WTC11 (cell line): ENCODE measurements around the gene ABHD15. TPM values are rescaled to one million over a fixed set of nuclear protein-coding genes. Genes with fewer than 3 reads are reported as not detected.

Source experiments
- AR ChIP-seq: fragments of 250-450 bp; sonication (Bioruptor Pico); IDR thresholded peaks from 2 replicates; pipeline ENCODE4 v1.9.0; 2021; ENCODE audit warnings: mild to moderate bottlenecking
- ATF1 ChIP-seq: sonication (generic); formaldehyde crosslinking; IDR thresholded peaks from 2 replicates; pipeline ENCODE4 v1.8.1; 2023; ENCODE audit warnings: mild to moderate bottlenecking, moderate library complexity, missing genetic modification reagents
- CBFB ChIP-seq: sonication (generic); formaldehyde crosslinking; IDR thresholded peaks from 2 replicates; pipeline ENCODE4 v1.8.1; 2022; ENCODE audit warnings: mild to moderate bottlenecking, low read depth, missing genetic modification reagents
- E2F1 ChIP-seq: sonication (generic); formaldehyde crosslinking; IDR thresholded peaks from 2 replicates; pipeline ENCODE4 v1.8.0; 2022; ENCODE audit warnings: mild to moderate bottlenecking, missing genetic modification reagents
- ELF4 ChIP-seq: sonication (generic); formaldehyde crosslinking; IDR thresholded peaks from 2 replicates; pipeline ENCODE4 v1.8.1; 2022; ENCODE audit warnings: low read depth, mild to moderate bottlenecking, moderate library complexity, missing genetic modification reagents
- FOXP1 ChIP-seq: sonication (generic); formaldehyde crosslinking; IDR thresholded peaks from 2 replicates; pipeline ENCODE4 v1.8.0; 2022; ENCODE audit warnings: missing genetic modification reagents, mild to moderate bottlenecking, moderate library complexity, borderline replicate concordance
- GABPB1 ChIP-seq: sonication (generic); formaldehyde crosslinking; IDR thresholded peaks from 2 replicates; pipeline ENCODE4 v1.8.1; 2023; ENCODE audit warnings: mild to moderate bottlenecking, missing genetic modification reagents
- JAZF1 ChIP-seq: fragments of 250-450 bp; sonication (Bioruptor Pico); IDR thresholded peaks from 2 replicates; pipeline ENCODE4 v1.9.0; 2021; ENCODE audit warnings: moderate library complexity, mild to moderate bottlenecking, inconsistent platforms
- JUN ChIP-seq: sonication (generic); formaldehyde crosslinking; IDR thresholded peaks from 2 replicates; pipeline ENCODE4 v1.8.0; 2023; ENCODE audit warnings: mild to moderate bottlenecking, missing genetic modification reagents
- KAT7 ChIP-seq: sonication (generic); formaldehyde crosslinking; IDR thresholded peaks from 2 replicates; pipeline ENCODE4 v1.8.1; 2023; ENCODE audit warnings: missing genetic modification reagents, mild to moderate bottlenecking, borderline replicate concordance
- MYBL2 ChIP-seq: sonication (generic); formaldehyde crosslinking; IDR thresholded peaks from 2 replicates; pipeline ENCODE4 v1.8.1; 2023; ENCODE audit warnings: mild to moderate bottlenecking, moderate library complexity, missing genetic modification reagents
- NFATC4 ChIP-seq: fragments of 250-450 bp; sonication (Bioruptor Pico); IDR thresholded peaks from 2 replicates; pipeline ENCODE4 v1.9.0; 2021; ENCODE audit warnings: mild to moderate bottlenecking
- NFE2L1 ChIP-seq: sonication (generic); formaldehyde crosslinking; IDR thresholded peaks from 2 replicates; pipeline ENCODE4 v1.8.1; 2023; ENCODE audit warnings: missing genetic modification reagents
- NR2C2 ChIP-seq: sonication (generic); formaldehyde crosslinking; IDR thresholded peaks from 2 replicates; pipeline ENCODE4 v1.8.0; 2022; ENCODE audit warnings: mild to moderate bottlenecking, missing genetic modification reagents
- RELA ChIP-seq: sonication (generic); formaldehyde crosslinking; IDR thresholded peaks from 2 replicates; pipeline ENCODE4 v1.8.1; 2022; ENCODE audit warnings: missing genetic modification reagents, mild to moderate bottlenecking, borderline replicate concordance
- SMAD3 ChIP-seq: sonication (generic); formaldehyde crosslinking; IDR thresholded peaks from 2 replicates; pipeline ENCODE4 v1.8.0; 2022; ENCODE audit warnings: missing genetic modification reagents, mild to moderate bottlenecking, borderline replicate concordance
- SMAD4 ChIP-seq: sonication (generic); formaldehyde crosslinking; IDR thresholded peaks from 2 replicates; pipeline ENCODE4 v1.8.0; 2022; ENCODE audit warnings: mild to moderate bottlenecking, missing genetic modification reagents
- TEAD1 ChIP-seq: sonication (generic); formaldehyde crosslinking; IDR thresholded peaks from 2 replicates; pipeline ENCODE4 v1.8.0; 2022; ENCODE audit warnings: mild to moderate bottlenecking, missing genetic modification reagents
- ZBTB21 ChIP-seq: sonication (generic); formaldehyde crosslinking; IDR thresholded peaks from 2 replicates; pipeline ENCODE4 v1.8.1; 2023; ENCODE audit warnings: mild to moderate bottlenecking, missing genetic modification reagents, borderline replicate concordance
- ZNF219 ChIP-seq: sonication (generic); formaldehyde crosslinking; IDR thresholded peaks from 2 replicates; pipeline ENCODE4 v1.8.0; 2023; ENCODE audit warnings: missing genetic modification reagents, mild to moderate bottlenecking, borderline replicate concordance
- ZNF317 ChIP-seq: sonication (generic); formaldehyde crosslinking; IDR thresholded peaks from 2 replicates; pipeline ENCODE4 v1.8.1; 2023; ENCODE audit warnings: low read depth, mild to moderate bottlenecking, moderate library complexity, missing genetic modification reagents, borderline replicate concordance
- ZNF423 ChIP-seq: fragments of 250-450 bp; sonication (Bioruptor Pico); IDR thresholded peaks from 2 replicates; pipeline ENCODE4 v2.1.2; 2022; ENCODE audit warnings: mild to moderate bottlenecking, moderate library complexity
- ZNF671 ChIP-seq: fragments of 250-450 bp; sonication (Bioruptor Pico); IDR thresholded peaks from 2 replicates; pipeline ENCODE4 v1.8.0; 2021; ENCODE audit warnings: mild to moderate bottlenecking
- ZSCAN18 ChIP-seq: fragments of 250-450 bp; sonication (Bioruptor Pico); IDR thresholded peaks from 2 replicates; pipeline ENCODE4 v2.1.2; 2022; ENCODE audit warnings: mild to moderate bottlenecking, moderate library complexity
- total RNA-seq: library from RNA; stranded (reverse); gene quantifications from 3 replicates; pipeline ENCODE4 v1.2.3, GENCODE V29; 2021
- TF ChIP-seq, protein P1 (sequence below): sonication (generic); formaldehyde crosslinking; conservative IDR thresholded peaks from 2 replicates; pipeline ENCODE4 v1.8.1; 2022; ENCODE audit warnings: mild to moderate bottlenecking, missing genetic modification reagents
- TF ChIP-seq, protein P2 (sequence below): fragments of 250-450 bp; sonication (Bioruptor Pico); IDR thresholded peaks from 2 replicates; pipeline ENCODE4 v1.9.0; 2021; ENCODE audit warnings: mild to moderate bottlenecking
- TF ChIP-seq, protein P3 (sequence below): sonication (generic); formaldehyde crosslinking; IDR thresholded peaks from 2 replicates; pipeline ENCODE4 v1.8.1; 2023; ENCODE audit warnings: mild to moderate bottlenecking, missing genetic modification reagents, moderate library complexity
- TF ChIP-seq, protein P4 (sequence below): fragments of 250-450 bp; sonication (Bioruptor Pico); conservative IDR thresholded peaks from 2 replicates; pipeline ENCODE4 v1.9.0; 2021; ENCODE audit warnings: mild to moderate bottlenecking
- TF ChIP-seq, protein P5 (sequence below): fragments of 200-600 bp; IDR thresholded peaks from 2 replicates; pipeline ENCODE4 v1.8.0; 2022; ENCODE audit warnings: antibody characterized with exemption

The ABHD15 gene
- total RNA-seq, 1 experiment from 2014 or later, result 2.8 TPM

- TF ChIP-seq, protein P1, sequence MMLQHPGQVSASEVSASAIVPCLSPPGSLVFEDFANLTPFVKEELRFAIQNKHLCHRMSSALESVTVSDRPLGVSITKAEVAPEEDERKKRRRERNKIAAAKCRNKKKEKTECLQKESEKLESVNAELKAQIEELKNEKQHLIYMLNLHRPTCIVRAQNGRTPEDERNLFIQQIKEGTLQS, result no peak
- TF ChIP-seq MYBL2 (no peak), E2F1 (CRISPR knock-in tag) (no peak), SMAD3 (CRISPR knock-in tag) (no peak), ZNF219 (CRISPR knock-in tag) (no peak), JAZF1 (CRISPR knock-in tag) (no peak), TEAD1 (no peak), SMAD4 (CRISPR knock-in tag) (no peak), ZNF317 (no peak), NFATC4 (CRISPR knock-in tag) (0 out of 2 replicates have a peak, but pooled peaks have one; percentile 55), ATF1 (no peak), ZNF423 (CRISPR knock-in tag) (no peak), CBFB (CRISPR knock-in tag) (no peak), RELA (CRISPR knock-in tag) (no peak), ZNF671 (CRISPR knock-in tag) (no peak), NR2C2 (CRISPR knock-in tag) (no peak), GABPB1 (no peak), ZBTB21 (peak; percentile 55; the same call in 1 of the 2 replicates), NFE2L1 (no peak; the same call in 1 of the 2 replicates), ZSCAN18 (no peak), ELF4 (CRISPR knock-in tag) (no peak), AR (no peak), KAT7 (CRISPR knock-in tag) (no peak), FOXP1 (CRISPR knock-in tag) (peak; percentile 56), JUN (CRISPR knock-in tag) (no peak)
- TF ChIP-seq, protein P2, sequence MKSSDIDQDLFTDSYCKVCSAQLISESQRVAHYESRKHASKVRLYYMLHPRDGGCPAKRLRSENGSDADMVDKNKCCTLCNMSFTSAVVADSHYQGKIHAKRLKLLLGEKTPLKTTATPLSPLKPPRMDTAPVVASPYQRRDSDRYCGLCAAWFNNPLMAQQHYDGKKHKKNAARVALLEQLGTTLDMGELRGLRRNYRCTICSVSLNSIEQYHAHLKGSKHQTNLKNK (CRISPR knock-in tag), result no peak
- TF ChIP-seq, protein P3, sequence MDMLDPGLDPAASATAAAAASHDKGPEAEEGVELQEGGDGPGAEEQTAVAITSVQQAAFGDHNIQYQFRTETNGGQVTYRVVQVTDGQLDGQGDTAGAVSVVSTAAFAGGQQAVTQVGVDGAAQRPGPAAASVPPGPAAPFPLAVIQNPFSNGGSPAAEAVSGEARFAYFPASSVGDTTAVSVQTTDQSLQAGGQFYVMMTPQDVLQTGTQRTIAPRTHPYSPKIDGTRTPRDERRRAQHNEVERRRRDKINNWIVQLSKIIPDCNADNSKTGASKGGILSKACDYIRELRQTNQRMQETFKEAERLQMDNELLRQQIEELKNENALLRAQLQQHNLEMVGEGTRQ, result peak; percentile 73
- TF ChIP-seq, protein P4, sequence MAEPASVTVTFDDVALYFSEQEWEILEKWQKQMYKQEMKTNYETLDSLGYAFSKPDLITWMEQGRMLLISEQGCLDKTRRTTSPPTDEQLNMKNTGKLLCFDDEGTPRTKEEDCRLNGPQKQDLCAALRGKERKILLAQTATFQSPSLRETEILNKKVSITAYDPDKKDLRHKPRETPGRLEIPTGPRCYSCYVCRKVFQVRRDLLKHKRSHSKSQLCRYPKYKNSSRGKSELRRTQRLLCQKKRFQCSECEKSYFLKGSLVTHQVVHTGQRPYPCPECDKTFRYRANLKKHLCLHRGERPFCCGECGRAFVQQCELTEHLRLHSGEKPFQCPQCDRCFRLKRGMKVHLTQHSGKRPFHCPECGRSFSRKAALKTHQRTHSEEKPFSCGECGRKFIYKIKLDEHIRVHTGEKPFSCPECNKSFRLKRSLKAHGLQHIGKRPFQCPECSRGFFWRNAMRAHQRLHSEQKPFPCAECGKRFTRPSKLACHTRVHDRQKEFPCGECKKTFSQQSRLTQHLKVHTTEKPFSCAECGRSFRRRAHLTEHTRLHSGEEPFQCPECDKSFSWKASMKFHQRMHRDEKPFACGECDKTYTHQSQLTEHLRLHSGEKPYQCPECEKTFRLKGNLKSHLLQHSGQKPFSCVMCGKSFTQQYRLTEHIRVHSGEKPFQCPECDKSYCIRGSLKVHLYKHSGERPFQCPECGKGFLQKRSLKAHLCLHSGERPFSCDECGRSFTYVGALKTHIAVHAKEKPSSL, result no peak
- TF ChIP-seq, protein P5, sequence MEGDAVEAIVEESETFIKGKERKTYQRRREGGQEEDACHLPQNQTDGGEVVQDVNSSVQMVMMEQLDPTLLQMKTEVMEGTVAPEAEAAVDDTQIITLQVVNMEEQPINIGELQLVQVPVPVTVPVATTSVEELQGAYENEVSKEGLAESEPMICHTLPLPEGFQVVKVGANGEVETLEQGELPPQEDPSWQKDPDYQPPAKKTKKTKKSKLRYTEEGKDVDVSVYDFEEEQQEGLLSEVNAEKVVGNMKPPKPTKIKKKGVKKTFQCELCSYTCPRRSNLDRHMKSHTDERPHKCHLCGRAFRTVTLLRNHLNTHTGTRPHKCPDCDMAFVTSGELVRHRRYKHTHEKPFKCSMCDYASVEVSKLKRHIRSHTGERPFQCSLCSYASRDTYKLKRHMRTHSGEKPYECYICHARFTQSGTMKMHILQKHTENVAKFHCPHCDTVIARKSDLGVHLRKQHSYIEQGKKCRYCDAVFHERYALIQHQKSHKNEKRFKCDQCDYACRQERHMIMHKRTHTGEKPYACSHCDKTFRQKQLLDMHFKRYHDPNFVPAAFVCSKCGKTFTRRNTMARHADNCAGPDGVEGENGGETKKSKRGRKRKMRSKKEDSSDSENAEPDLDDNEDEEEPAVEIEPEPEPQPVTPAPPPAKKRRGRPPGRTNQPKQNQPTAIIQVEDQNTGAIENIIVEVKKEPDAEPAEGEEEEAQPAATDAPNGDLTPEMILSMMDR, result no peak
These were observed 6.1 kb upstream of the ABHD15 start (continued) for GRCh38 chr17:29572691-29573557.
